Stomach (tissue), 9 donors: ENCODE results near the gene CIT. TPM values are rescaled to one million over a fixed set of nuclear protein-coding genes. Genes with fewer than 3 reads are reported as not detected.

Experiments
- DNase-seq, 2 donors: peaks; one replicate each; pipeline versions ENCODE4 v3.0.0 to v3.0.0-alpha.2; 2013 to 2019
- H3K27ac ChIP-seq, 5 donors: fragments of 200-600 bp in 4 of 5; sonication (generic) in 4 of 5; one replicate each; pipeline ENCODE4 v1.5.1; 2013 to 2019; ENCODE audit warnings: mild to moderate bottlenecking in 1 of 5, moderate library complexity in 1 of 5
- H3K27me3 ChIP-seq, 3 donors: fragments of 200-600 bp; sonication (generic); one replicate each; pipeline ENCODE4 v1.5.1; 2017 to 2019; ENCODE audit warnings: mixed run types in 1 of 3
- H3K36me3 ChIP-seq, 4 donors: fragments of 200-600 bp; sonication (generic); 1 replicate in 3 of 4; 2 replicates in 1 of 4; pipeline ENCODE4 v1.5.1; 2016 to 2019
- H3K4me1 ChIP-seq, 4 donors: fragments of 200-600 bp; sonication (generic); one replicate each; pipeline ENCODE4 v1.5.1; 2016 to 2019
- H3K4me3 ChIP-seq, 4 donors: fragments of 200-600 bp; sonication (generic) in 3 of 4; one replicate each; pipeline ENCODE4 v1.5.1; 2016 to 2019; ENCODE audit warnings: mild to moderate bottlenecking in 1 of 4
- H3K9me3 ChIP-seq, 4 donors: fragments of 200-600 bp; sonication (generic); one replicate each; pipeline ENCODE4 v1.5.1; 2016 to 2019
- CTCF ChIP-seq, 7 experiments: fragments of 450-650 bp in 4 of 7; fragments of 200-600 bp in 3 of 7; sonication (generic) in 3 of 7; IDR thresholded peaks; one replicate each; pipeline ENCODE4 v1.5.1; 2016 to 2019; ENCODE audit warnings: antibody characterized with exemption in 7 of 7, control low read depth in 2 of 7, mild to moderate bottlenecking in 1 of 7
- EP300 ChIP-seq: sonication (generic); formaldehyde crosslinking; IDR thresholded peaks from one replicate; pipeline ENCODE4 v1.6.1; 2017; ENCODE audit warnings: antibody characterized with exemption
- POLR2A ChIP-seq, 4 donors: fragments of 450-650 bp; IDR thresholded peaks; one replicate each; pipeline ENCODE4 v1.6.1; 2016; ENCODE audit warnings: antibody characterized with exemption in 4 of 4, control low read depth in 2 of 4, mild to moderate bottlenecking in 1 of 4, moderate library complexity in 1 of 4
- POLR2AphosphoS5 ChIP-seq, 3 donors: sonication (generic); formaldehyde crosslinking; IDR thresholded peaks; one replicate each; pipeline ENCODE4 v1.6.1; 2016; ENCODE audit warnings: antibody characterized with exemption in 3 of 3
- WGBS, 5 donors: extraction: QIAGEN DNeasy Blood & Tissue Kit in 3 of 5; methylation state at CpG; one replicate each; pipeline versions ENCODE4 v1.1.5 to v1.1.7; 2013 to 2018; 5-methylcytosine and 5-hydroxymethylcytosine counted together
- intact Hi-C: fragments of 100-400 bp; cut with DNase I; formaldehyde crosslinking; loops from one replicate; pipeline ENCODE4 v1.15.1; 2023; ENCODE audit warnings: low total_unique reads
- polyA plus RNA-seq, 3 donors: library from polyadenylated mRNA; stranded (reverse); fragments of 200-250 nt; gene quantifications; one replicate each; pipeline ENCODE4 v1.2.3, GENCODE V29; 2013
- total RNA-seq, 5 donors: library from RNA; depleted of rRNA; stranded (reverse); fragments of >200 nt; gene quantifications; one replicate each; pipeline versions ENCODE4 v1.1.0 to v1.2.3, GENCODE V29; 2014 to 2016
- donor health status: healthy with polysubstance abuse.
- donor health status: Bipolar disorder and iron deficiency.
- donor health status: healthy.

The CIT gene
- total and polyA plus RNA-seq, 8 donors = 2.8 to 164 (median 21.0) TPM

DNA sequence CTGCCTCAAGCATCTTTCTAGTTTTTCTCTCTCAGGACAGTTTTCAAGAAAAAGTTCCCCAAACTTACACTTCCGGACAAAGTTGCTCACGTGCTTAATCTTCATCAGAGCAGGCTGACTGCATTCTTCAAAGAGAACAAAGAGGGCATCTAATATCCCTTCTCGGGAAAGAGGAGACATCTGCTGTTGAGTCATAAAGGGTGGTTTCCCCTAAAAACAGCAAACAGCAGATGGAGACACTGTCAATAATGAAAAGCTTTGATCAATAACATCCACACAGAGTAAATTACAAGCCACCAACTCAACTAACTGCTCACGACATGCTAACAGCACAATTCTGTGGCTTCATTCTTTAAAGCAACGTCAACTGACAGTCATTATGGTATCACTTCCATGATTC lies 8.1 kb downstream of the CIT start:
- no peaks in the 10 kb centered on the region for H3K27me3 ChIP-seq
- H3K4me3 ChIP-seq = no peak overlapping the region
- H3K36me3 ChIP-seq = peaks cover 0 to 11% (median 0%) of the 10 kb centered on the region in 4 donors
- DNase-seq = no peak
- no peaks in the 10 kb centered on the region for H3K4me1 ChIP-seq
- TF ChIP-seq EP300 (no peak), CTCF (IDR thresholded peaks at IDR 0.05) (no peak), POLR2A (IDR thresholded peaks at IDR 0.05) (no peak), POLR2AphosphoS5 (IDR thresholded peaks at IDR 0.05) (no peak)
- intact Hi-C loops = no loop called here
- 80 to 89% (median 82%) methylated on average over 5 of the region's 5 CpGs for WGBS, 5 donors
- no peaks in the 10 kb centered on the region for H3K9me3 ChIP-seq
- no peak overlapping the region for H3K27ac ChIP-seq

GRCh38 chr12:119864591-119864990 lies 12.5 kb downstream of the CIT start:
- TF ChIP-seq POLR2A (IDR thresholded peaks at IDR 0.05) (no peak), EP300 (no peak), POLR2AphosphoS5 (IDR thresholded peaks at IDR 0.05) (no peak), CTCF (IDR thresholded peaks at IDR 0.05) (no peak)

DNA sequence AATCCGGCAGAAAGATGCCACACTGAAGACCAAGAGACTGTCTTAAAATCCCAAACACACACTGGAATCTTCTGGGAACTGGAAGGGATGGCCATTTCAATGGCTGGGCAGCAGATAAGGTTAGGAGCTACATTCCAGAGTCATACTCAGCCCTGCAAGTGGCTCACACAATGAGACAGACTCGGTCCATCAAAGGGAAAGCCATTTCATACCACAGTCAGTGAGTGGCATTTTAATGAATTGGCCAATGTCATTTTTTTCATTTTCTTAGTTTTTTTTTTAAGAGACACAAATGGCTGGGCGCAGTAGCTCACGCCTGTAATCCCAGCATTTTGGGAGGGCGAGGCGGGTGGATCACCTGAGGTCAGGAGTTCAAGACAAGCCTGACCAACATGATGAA lies 17.9 kb downstream of the CIT start:
- H3K27me3 ChIP-seq = no peaks in the 10 kb centered on the region
- no peaks in the 10 kb centered on the region for H3K4me1 ChIP-seq
- DNase-seq = no peak
- no peaks in the 10 kb centered on the region for H3K9me3 ChIP-seq
- no peak for TF ChIP-seq EP300
- TF ChIP-seq POLR2AphosphoS5 (IDR thresholded peaks at IDR 0.05) = no peak
- TF ChIP-seq POLR2A (IDR thresholded peaks at IDR 0.05) = no peak
- TF ChIP-seq CTCF (IDR thresholded peaks at IDR 0.05) = no peak
- no peak overlapping the region for H3K4me3 ChIP-seq
- 93 to 98% (median 95%) methylated on average over 6 of the region's 6 CpGs for WGBS, 5 donors
- peaks cover 0 to 21% (median 0%) of the 10 kb centered on the region in 4 donors for H3K36me3 ChIP-seq
- H3K27ac ChIP-seq = no peak overlapping the region
- intact Hi-C loops = no loop called here

More at GRCh38 chr12:119864591-119864990, 12.5 kb downstream of the CIT start:
- intact Hi-C loops = no loop called here
- H3K4me1 ChIP-seq = no peaks in the 10 kb centered on the region
- WGBS, 5 donors = 79 to 89% (median 88%) methylated on average over 2 of the region's 2 CpGs
- no peak overlapping the region for H3K4me3 ChIP-seq
- no peaks in the 10 kb centered on the region for H3K9me3 ChIP-seq
- H3K27ac ChIP-seq = no peak overlapping the region
- no peaks in the 10 kb centered on the region for H3K27me3 ChIP-seq
- H3K36me3 ChIP-seq = peaks cover 0 to 8% (median 0%) of the 10 kb centered on the region in 4 donors
- no peak for DNase-seq

- Histone ChIP-seq H3K27ac (no peak overlapping the region), H3K4me3 (no peak overlapping the region), H3K4me1 (no peaks in the 10 kb centered on the region), H3K9me3 (no peaks in the 10 kb centered on the region), H3K36me3 (peaks cover 0 to 21% (median 0%) of the 10 kb centered on the region in 4 donors), H3K27me3 (no peaks in the 10 kb centered on the region)
- TF ChIP-seq POLR2A (IDR thresholded peaks at IDR 0.05) = no peak
- no peak for TF ChIP-seq CTCF (IDR thresholded peaks at IDR 0.05)
- TF ChIP-seq EP300 = no peak
- no peak for TF ChIP-seq POLR2AphosphoS5 (IDR thresholded peaks at IDR 0.05)
- intact Hi-C loops = no loop called here
- 91 to 94% (median 91%) methylated on average over 8 of the region's 8 CpGs for WGBS, 5 donors
- no peak for DNase-seq
Observed at GRCh38 chr12:119857041-119857591, 20.0 kb downstream of the CIT start.
